Loucy (cell line): ENCODE results near the gene SDC3.

Experiments used
- EZH2phosphoT487 ChIP-seq: fragments of 200-600 bp; IDR thresholded peaks from 2 replicates; pipeline ENCODE4 v1.6.1; 2018; ENCODE audit warnings: antibody characterized with exemption, mild to moderate bottlenecking, moderate library complexity, borderline replicate concordance
- TF ChIP-seq, protein P1 (sequence below): fragments of 200-600 bp; sonication (generic); conservative IDR thresholded peaks from 2 replicates; pipeline ENCODE4 v1.5.1; 2014; ENCODE audit warnings: mild to moderate bottlenecking, antibody characterized with exemption, low read length

DNA sequence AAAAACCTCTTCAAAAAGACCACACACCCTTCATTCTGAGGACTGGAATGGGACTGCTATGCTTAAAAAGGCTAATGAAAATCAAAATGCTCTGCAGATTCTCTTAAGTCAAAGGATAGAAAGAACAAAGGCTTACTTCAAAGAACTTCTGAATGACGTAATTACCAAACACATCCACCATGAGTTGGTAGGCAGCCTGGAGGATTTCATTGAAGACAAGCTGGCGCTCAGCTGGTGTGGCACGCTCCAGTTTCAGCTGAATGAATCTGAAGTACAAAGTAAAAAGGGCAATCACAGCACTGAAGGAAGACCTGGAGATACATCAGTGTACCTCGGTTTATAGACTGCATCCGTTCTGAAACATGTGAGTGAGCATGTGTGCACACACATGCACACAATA, 43.5 kb upstream of the SDC3 start:
- TF ChIP-seq, protein P1, sequence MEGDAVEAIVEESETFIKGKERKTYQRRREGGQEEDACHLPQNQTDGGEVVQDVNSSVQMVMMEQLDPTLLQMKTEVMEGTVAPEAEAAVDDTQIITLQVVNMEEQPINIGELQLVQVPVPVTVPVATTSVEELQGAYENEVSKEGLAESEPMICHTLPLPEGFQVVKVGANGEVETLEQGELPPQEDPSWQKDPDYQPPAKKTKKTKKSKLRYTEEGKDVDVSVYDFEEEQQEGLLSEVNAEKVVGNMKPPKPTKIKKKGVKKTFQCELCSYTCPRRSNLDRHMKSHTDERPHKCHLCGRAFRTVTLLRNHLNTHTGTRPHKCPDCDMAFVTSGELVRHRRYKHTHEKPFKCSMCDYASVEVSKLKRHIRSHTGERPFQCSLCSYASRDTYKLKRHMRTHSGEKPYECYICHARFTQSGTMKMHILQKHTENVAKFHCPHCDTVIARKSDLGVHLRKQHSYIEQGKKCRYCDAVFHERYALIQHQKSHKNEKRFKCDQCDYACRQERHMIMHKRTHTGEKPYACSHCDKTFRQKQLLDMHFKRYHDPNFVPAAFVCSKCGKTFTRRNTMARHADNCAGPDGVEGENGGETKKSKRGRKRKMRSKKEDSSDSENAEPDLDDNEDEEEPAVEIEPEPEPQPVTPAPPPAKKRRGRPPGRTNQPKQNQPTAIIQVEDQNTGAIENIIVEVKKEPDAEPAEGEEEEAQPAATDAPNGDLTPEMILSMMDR = no peak
- no peak for TF ChIP-seq EZH2phosphoT487
